Urinary bladder (tissue), 4 donors: ENCODE measurements around the gene PLEKHA7. TPM values are rescaled to one million over a fixed set of nuclear protein-coding genes. Genes with fewer than 3 reads are reported as not detected.

ENCODE experiments used
- DNase-seq: peaks from one replicate; pipeline ENCODE4 v3.0.0-alpha.2; 2015; ENCODE audit errors: extremely low spot score
- H3K27ac ChIP-seq: one replicate; pipeline ENCODE4 v1.5.1; 2013; ENCODE audit warnings: low read depth, mild to moderate bottlenecking, moderate library complexity
- H3K36me3 ChIP-seq: one replicate; pipeline ENCODE4 v1.6.1; 2013; ENCODE audit warnings: mild to moderate bottlenecking, moderate library complexity; ENCODE audit not compliant: insufficient read depth
- H3K4me1 ChIP-seq: one replicate; pipeline ENCODE4 v1.6.1; 2013; ENCODE audit warnings: mild to moderate bottlenecking, moderate library complexity; ENCODE audit not compliant: insufficient read depth
- H3K4me3 ChIP-seq: one replicate; pipeline ENCODE4 v1.5.1; 2013; ENCODE audit warnings: low read depth, low read length
- WGBS: extraction: QIAGEN DNeasy Blood & Tissue Kit; methylation state at CpG from one replicate; pipeline ENCODE4 v1.1.7; 2013; 5-methylcytosine and 5-hydroxymethylcytosine counted together
- polyA plus RNA-seq: library from polyadenylated mRNA; stranded (reverse); fragments of 200-250 nt; gene quantifications from one replicate; pipeline ENCODE4 v1.2.3, GENCODE V29; 2013
- total RNA-seq: library from RNA; depleted of rRNA; stranded (reverse); fragments of >200 nt; gene quantifications from one replicate; pipeline ENCODE4 v1.2.3, GENCODE V29; 2014
- donor health status: healthy with polysubstance abuse.
- donor health status: healthy.

PLEKHA7 gene
- total and polyA plus RNA-seq, 2 donors: 8.1 to 8.3 TPM

DNA sequence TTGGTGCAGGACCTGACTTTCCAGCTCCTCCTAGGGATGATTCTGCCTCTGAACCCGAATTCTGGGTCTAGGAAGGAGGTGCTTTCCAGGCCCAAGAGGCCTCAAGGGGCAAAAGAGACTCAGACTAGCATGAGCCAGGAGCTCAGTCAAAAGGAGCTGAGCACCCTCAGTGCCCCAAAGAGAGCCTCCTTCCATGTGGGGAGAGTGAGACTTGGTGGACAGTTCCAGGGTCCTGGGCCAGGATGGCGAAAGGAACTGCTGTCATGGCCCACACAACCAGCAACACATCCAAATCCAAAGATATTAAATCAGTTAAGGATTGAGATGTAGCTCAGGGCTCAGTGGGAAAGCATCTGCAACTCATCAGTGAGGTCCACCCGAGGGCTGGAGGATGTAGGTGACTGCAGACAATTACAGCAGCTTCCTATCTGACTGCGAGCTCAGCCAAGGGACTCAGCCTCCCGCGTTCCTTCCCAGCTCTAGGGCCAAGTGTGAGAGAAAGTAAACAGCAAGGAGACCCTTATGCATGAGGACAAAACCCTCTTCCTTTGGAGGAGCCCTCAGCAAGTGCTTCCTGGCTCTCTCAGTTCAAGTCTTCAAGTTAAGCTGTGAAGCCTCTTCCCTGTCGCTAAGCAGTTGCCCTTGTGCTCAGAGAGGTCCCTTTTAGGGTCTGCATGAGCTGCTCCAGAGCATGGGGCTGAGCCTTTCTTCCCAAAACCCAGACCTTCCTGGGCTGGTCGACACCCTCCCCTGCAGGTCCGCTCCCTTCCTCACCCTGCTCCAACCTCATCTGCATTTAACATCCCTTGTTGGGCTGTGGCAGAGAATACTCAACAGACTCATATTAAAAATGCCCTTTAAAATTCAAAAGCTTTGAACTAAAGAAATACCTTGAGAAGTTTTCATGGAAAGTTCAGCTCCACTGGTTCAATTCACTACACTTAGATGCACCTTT lies 240.0 kb downstream of the PLEKHA7 start:
- H3K27ac ChIP-seq: no peak overlapping the region
- 48% methylated on average over 9 of the region's 9 CpGs for WGBS
- H3K4me1 ChIP-seq: no peaks in the 10 kb centered on the region
- H3K36me3 ChIP-seq: no peaks in the 10 kb centered on the region
- H3K4me3 ChIP-seq: no peak overlapping the region
- no peak for DNase-seq

DNA sequence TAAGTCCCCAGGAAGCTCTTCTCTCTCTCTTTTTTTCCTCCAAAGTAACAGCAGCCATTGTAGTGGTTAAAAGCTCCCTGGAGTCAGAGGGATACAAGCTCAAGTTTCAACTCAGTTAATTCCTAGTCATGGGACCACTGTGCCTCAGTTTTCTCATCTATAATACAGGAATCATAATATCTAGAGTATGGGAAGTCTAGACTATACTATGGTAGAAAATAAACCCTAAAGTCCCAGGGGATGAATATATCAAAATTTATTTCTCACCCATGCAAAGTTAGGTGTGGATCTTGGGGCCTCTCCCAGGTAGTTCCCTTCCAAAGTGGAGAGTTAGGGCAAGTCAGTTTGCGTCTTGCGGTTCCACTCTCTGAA lies 242.1 kb downstream of the PLEKHA7 start:
- 100% methylated on average over 2 of the region's 2 CpGs for WGBS
- DNase-seq: no peak
- Histone ChIP-seq H3K4me1 (no peaks in the 10 kb centered on the region), H3K4me3 (no peak overlapping the region), H3K36me3 (no peaks in the 10 kb centered on the region), H3K27ac (no peak overlapping the region)

DNA sequence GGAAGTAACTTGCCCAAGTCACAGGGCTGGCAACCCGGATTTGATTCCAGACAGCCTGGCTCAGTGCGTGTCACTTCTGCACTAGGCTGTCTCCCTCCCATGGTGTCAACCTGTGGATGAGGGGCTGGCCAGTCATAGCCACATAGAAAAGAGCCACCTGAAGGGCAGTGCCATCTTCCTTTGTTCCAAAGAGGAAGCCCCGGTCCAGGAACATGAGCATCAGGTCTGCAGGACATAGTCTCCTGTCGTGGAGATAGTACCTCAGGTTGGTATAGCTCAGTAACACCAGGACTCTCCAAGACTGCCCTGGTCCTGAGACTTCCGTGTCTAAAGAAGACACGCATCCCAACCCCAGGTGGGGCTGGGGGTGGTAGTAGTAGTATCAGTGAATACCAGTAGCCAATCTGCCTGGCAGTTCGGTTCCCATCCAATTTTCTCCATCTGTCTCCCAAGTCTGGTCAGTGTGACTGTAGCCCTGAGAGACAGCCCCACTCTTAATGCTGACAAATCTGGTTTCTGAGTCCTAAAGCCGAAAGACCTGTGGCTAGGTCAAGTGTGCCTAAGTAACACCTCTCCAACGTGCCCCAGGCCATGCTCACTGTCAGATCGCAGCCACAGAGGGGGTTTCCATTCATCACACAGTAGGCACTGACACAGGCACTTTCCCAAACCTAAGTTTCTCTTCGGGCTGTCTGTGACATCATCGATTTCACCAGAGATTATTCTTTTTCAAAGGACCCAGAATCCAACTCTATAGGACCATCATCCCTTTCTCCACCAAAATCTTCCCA lies 242.7 kb downstream of the PLEKHA7 start:
- Histone ChIP-seq H3K36me3 (no peaks in the 10 kb centered on the region), H3K4me1 (no peaks in the 10 kb centered on the region), H3K4me3 (no peak overlapping the region), H3K27ac (no peak overlapping the region)
- 90% methylated on average over 12 of the region's 12 CpGs for WGBS
- DNase-seq: no peak

DNA sequence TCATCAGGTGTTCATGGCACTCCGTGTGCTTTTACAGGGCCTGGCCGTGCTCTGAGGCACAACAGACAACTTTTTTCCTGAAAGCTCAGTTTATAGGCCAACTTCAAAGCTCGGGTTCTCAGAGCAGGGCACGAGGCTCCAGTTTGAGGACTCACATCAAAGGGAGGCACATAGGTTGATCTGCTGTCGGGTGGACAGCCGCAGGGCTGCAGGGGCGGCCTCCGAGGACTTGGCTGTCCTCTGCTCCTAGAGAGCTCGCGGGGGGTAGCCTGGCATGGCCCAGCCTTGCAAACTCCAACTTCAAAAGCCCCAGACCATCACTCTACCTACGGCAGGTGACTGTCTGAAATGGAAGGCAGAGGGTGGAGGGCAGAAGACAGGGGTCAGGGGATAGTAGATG lies 244.2 kb downstream of the PLEKHA7 start:
- Histone ChIP-seq H3K4me3 (no peak overlapping the region), H3K36me3 (no peaks in the 10 kb centered on the region), H3K4me1 (no peaks in the 10 kb centered on the region), H3K27ac (no peak overlapping the region)
- 62% methylated on average over 11 of the region's 11 CpGs for WGBS
- DNase-seq: no peak

DNA sequence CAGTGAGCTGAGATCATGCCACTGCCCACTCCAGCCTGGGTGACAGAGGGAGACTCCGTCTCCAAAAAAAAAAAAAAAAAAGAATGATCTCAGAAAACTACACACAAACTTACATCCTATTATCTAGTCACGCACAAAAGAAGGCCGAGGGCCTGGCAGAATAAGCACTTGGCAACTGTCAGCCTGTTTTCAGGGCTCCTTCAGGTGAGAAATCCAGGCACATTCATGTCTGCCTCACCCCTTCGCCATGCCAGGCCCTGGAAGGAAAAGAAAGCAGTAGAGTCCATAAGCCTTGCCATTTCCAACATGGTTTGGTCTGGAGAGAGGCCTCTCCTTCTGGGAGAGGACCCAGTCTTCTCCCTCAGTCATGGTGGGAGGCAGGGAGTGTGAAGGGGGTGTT lies 244.8 kb downstream of the PLEKHA7 start:
- Histone ChIP-seq H3K4me1 (no peaks in the 10 kb centered on the region), H3K4me3 (no peak overlapping the region), H3K27ac (no peak overlapping the region), H3K36me3 (no peaks in the 10 kb centered on the region)
- DNase-seq: no peak
- WGBS: 93% methylated on average over 4 of the region's 4 CpGs

DNA sequence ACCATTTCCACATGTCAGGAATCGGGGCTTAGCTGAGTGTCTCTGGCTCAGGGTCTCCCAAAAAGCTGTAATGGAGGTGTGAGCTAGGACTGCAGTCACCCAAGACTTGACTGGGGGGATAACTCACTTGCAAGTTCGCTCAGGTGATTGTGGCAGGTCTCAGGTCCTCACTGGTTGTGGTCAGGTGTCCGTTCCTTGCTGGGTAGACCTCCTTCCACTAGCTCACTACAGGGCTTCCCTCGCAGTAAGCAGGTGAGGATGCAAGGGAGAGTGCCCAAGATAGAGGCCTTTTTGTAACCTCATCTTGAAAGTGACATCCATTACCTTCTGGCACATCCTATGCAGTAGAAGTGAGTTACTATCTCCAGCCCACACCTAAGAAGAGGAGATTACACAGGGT lies 246.3 kb downstream of the PLEKHA7 start:
- Histone ChIP-seq H3K4me1 (no peaks in the 10 kb centered on the region), H3K27ac (no peak overlapping the region), H3K36me3 (no peaks in the 10 kb centered on the region), H3K4me3 (no peak overlapping the region)
- 88% methylated on average over 4 of the region's 4 CpGs for WGBS
- no peak for DNase-seq

DNA sequence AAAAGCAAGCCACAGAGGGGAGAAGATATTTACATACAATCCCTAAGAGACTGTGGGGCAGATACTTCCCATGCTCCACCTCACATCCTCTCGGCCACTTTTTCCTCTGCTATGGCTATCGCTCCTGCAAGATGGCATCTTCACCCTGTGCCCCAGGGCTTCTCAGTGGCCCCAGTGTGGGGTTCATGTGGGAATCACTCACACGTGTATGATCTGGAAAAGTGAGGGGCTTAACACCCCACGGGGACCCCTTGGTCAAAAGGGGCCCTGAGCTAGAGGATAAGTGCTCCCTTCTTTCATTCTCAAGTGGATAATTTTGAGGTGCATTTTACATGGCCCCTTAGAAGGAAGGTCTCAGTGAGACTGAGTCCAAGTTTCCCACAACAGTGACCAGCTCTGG lies 247.1 kb downstream of the PLEKHA7 start:
- no peaks in the 10 kb centered on the region for H3K36me3 ChIP-seq
- no peak overlapping the region for H3K27ac ChIP-seq
- no peaks in the 10 kb centered on the region for H3K4me1 ChIP-seq
- WGBS: 81% methylated on average over 4 of the region's 4 CpGs
- no peak for DNase-seq
- H3K4me3 ChIP-seq: no peak overlapping the region

GRCh38 chr11:16764888-16765287 lies 249.3 kb downstream of the PLEKHA7 start:
- H3K4me1 ChIP-seq: no peaks in the 10 kb centered on the region
- H3K36me3 ChIP-seq: no peaks in the 10 kb centered on the region
- no peak overlapping the region for H3K27ac ChIP-seq
- WGBS: 93% methylated on average over 8 of the region's 8 CpGs
- no peak for DNase-seq
- no peak overlapping the region for H3K4me3 ChIP-seq

DNA sequence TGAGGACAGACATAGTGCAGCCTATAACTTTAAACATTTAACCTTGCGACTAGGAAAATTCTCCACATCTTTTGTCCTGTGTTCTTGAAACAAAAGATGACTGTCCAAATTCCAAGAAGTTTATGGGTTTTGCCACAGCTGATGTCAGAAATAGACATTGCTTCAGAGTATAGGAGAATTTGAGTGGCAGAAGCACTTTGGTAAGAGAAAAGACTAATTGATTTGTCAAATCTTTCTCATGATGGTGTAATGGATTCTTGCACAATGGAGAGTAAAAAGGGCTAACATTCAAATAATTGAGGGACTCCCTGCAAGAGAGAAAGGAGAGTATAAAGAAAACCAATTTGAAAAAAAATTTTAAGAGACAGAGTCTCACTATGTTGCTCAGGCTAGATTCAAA lies 250.5 kb downstream of the PLEKHA7 start:
- Histone ChIP-seq H3K36me3 (no peaks in the 10 kb centered on the region), H3K4me3 (no peak overlapping the region)
- 94% methylated on average over 1 of the region's 1 CpG for whole genome bisulfite sequencing

DNA sequence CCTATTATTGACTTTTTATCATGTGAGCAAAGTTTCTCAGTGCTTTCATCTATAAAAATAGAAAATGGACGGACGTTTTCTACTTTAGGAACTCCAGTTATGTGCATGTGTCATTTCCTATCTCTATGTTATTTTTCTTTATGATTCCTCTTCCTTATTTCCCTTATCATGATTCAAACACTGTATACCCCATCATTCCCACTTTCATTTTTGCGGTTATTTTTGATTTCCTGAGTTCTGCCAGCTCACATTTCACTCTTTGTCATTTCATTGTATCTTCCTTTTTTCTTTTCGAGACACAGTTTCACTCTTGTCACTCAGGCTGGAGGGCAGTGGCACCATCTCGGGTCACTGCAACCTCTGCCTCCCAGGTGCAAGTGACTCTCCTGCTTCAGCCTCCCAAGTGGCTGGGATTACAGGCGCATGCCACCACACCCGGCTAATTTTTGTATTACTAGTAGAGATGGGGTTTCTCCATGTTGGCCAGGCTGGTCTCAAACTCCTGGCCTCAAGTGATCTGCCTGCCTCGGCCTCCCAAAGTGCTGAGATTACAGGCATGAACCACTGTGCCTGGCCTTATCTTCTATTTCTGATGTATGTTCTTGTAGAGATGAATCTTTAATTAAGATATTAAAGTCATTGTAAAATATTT lies 254.2 kb downstream of the PLEKHA7 start:
- DNase-seq: no peak
- WGBS: 71% methylated on average over 8 of the region's 8 CpGs
- no peak overlapping the region for H3K4me3 ChIP-seq

More for the DNA sequence above, 250.5 kb downstream of the PLEKHA7 start:
- H3K4me1 ChIP-seq: no peaks in the 10 kb centered on the region
- no peak overlapping the region for H3K27ac ChIP-seq
- DNase-seq: no peak

GRCh38 chr11:16758382-16759024 lies 255.7 kb downstream of the PLEKHA7 start:
- Histone ChIP-seq H3K4me3 (no peak overlapping the region), H3K27ac (no peak overlapping the region), H3K4me1 (no peaks in the 10 kb centered on the region), H3K36me3 (peaks cover 5% of the 10 kb centered on the region)
- DNase-seq: no peak
- 89% methylated on average over 4 of the region's 4 CpGs for WGBS

More for the DNA sequence above, 254.2 kb downstream of the PLEKHA7 start:
- peaks cover 5% of the 10 kb centered on the region for H3K36me3 ChIP-seq
- H3K27ac ChIP-seq: no peak overlapping the region
- no peaks in the 10 kb centered on the region for H3K4me1 ChIP-seq

DNA sequence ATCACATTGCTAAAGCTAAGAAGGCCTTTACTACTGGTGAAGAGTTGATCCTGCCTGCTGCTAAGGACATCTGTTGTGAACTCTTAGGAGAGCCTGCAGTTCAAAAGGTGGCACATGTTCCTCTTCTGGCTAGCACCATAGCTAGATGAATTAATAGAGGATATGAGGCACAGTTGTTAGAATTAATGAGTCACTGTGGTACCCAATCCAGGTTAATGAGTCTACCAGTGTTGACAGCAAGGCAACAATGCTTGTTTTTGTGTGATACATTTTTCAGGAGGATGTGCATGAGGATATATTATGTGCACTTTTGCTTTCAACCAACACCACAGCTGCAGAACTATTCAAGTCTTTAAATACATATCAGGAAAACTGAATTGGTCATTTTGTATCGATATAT lies 263.8 kb downstream of the PLEKHA7 start:
- WGBS: 0% methylated on average over 1 of the region's 1 CpG
- H3K4me3 ChIP-seq: no peak overlapping the region
- H3K4me1 ChIP-seq: no peaks in the 10 kb centered on the region
- DNase-seq: no peak
- H3K27ac ChIP-seq: no peak overlapping the region
- peaks cover 2% of the 10 kb centered on the region for H3K36me3 ChIP-seq

DNA sequence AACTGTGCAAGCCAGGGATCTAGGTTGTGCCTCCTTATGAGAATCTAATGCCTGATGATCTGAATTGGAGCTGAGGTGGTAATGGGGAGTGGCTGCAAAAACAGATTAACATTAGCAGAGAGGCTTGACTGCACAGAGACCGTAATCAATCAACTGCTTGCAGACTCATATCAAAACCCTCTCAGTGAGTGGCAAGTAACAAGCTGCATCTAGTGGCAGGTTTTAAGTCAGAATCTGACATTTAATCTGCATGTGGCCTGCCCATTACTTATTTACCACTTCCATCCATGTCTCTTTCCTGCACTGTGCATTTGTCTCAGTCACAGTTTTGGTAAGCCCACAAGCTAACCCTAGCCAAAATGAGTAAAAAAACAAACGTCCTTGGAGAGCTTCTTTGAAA lies 264.5 kb downstream of the PLEKHA7 start:
- no peak overlapping the region for H3K4me3 ChIP-seq
- H3K36me3 ChIP-seq: peaks cover 2% of the 10 kb centered on the region
- WGBS: 67% methylated on average over 2 of the region's 2 CpGs
- no peaks in the 10 kb centered on the region for H3K4me1 ChIP-seq
- DNase-seq: no peak
- no peak overlapping the region for H3K27ac ChIP-seq
